GM12874 (cell line): ENCODE data around the gene USP3.

Experiments used
- CTCF ChIP-seq: IDR thresholded peaks from 2 replicates; pipeline ENCODE4 v1.5.1; 2011; ENCODE audit warnings: low read depth, mild to moderate bottlenecking, control low read depth, low read length, moderate library complexity; ENCODE audit not compliant: insufficient read depth

The USP3 gene

GRCh38 chr15:63461230-63461985 is 43.0 kb upstream of the USP3 start:
- TF ChIP-seq CTCF, result no peak

- no peak for TF ChIP-seq CTCF
Measured at GRCh38 chr15:63462088-63462487, 42.3 kb upstream of the USP3 start.

GRCh38 chr15:63463036-63463435 is 41.4 kb upstream of the USP3 start:
- no peak for TF ChIP-seq CTCF

- no peak for TF ChIP-seq CTCF
Measured at GRCh38 chr15:63463793-63464192, 40.6 kb upstream of the USP3 start.

- TF ChIP-seq CTCF, result no peak
Measured at GRCh38 chr15:63465104-63465503, 39.3 kb upstream of the USP3 start.

- peak; percentile 71 for TF ChIP-seq CTCF
Measured at GRCh38 chr15:63466378-63467192, 37.8 kb upstream of the USP3 start.

- TF ChIP-seq CTCF, result no peak
Measured at GRCh38 chr15:63469190-63469589, 35.2 kb upstream of the USP3 start.
